A673 (cell line): Measurements from ENCODE around the gene ETV6.

Experiments used
- EZH2 ChIP-seq: fragments of 200-600 bp; sonication (generic); IDR thresholded peaks from 2 replicates; pipeline ENCODE4 v1.6.1; 2017; ENCODE audit warnings: borderline replicate concordance, low read depth, mild to moderate bottlenecking, mixed read lengths, antibody characterized with exemption, low read length; ENCODE audit not compliant: poor library complexity, severe bottlenecking
- TF ChIP-seq, protein P1 (sequence below): fragments of 300-800, 200-600 bp; sonication (generic); conservative IDR thresholded peaks from 2 replicates; pipeline ENCODE4 v1.5.1; 2017; ENCODE audit warnings: low read depth, mild to moderate bottlenecking, antibody characterized with exemption, low read length, moderate library complexity, mixed read lengths

DNA sequence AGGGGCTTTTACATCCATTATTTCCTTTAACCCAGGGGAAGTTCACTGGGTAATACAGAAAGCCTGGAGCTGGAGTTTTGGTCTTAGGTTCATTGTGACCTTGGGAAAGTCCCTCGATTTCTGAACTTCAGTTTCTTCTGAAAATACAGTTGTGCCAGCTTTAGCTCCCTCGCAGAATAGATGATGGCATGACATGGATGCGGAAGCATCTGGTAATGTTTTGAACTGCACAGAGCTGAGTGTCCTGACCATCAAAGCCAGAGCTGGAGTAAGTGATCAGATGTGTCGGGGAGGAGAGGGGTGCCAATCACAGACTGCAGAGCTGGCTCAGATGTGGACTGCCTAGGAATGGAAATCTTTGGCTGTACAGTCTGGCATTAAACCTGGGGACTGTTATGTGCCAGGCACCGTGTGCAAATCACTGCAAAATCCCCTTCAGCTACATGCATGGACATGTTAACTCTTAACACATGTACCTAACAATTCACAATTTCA is 180.9 kb downstream of the ETV6 start:
- TF ChIP-seq, protein P1, sequence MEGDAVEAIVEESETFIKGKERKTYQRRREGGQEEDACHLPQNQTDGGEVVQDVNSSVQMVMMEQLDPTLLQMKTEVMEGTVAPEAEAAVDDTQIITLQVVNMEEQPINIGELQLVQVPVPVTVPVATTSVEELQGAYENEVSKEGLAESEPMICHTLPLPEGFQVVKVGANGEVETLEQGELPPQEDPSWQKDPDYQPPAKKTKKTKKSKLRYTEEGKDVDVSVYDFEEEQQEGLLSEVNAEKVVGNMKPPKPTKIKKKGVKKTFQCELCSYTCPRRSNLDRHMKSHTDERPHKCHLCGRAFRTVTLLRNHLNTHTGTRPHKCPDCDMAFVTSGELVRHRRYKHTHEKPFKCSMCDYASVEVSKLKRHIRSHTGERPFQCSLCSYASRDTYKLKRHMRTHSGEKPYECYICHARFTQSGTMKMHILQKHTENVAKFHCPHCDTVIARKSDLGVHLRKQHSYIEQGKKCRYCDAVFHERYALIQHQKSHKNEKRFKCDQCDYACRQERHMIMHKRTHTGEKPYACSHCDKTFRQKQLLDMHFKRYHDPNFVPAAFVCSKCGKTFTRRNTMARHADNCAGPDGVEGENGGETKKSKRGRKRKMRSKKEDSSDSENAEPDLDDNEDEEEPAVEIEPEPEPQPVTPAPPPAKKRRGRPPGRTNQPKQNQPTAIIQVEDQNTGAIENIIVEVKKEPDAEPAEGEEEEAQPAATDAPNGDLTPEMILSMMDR = no peak
- TF ChIP-seq EZH2 = no peak
